SU-DHL-6 (cell line): ENCODE data around the gene OAF.

ENCODE experiments used
- CTCF ChIP-seq: fragments of 200-600 bp; sonication (generic); IDR thresholded peaks from one replicate; pipeline ENCODE4 v1.5.1; 2017; ENCODE audit warnings: antibody characterized with exemption, mild to moderate bottlenecking, low read length, moderate library complexity; ENCODE audit not compliant: insufficient read depth, poor library complexity, severe bottlenecking
- EZH2phosphoT487 ChIP-seq: fragments of 200-600 bp; sonication (generic), shearing (Covaris generic); conservative IDR thresholded peaks from 2 replicates; pipeline ENCODE4 v1.6.1; 2018; ENCODE audit warnings: mild to moderate bottlenecking, antibody characterized with exemption, low read length, moderate library complexity, mixed read lengths

- no peak for TF ChIP-seq CTCF
- no peak for TF ChIP-seq EZH2phosphoT487
Observed at GRCh38 chr11:120268686-120269085, 57.9 kb downstream of the OAF start.
